Measurements from ENCODE around the gene SYNM.

SYNM gene

GRCh38 chr15:99121691-99122410 is 17.0 kb downstream of the SYNM start:
- DNase-seq (ENCODE audit: low read depth in 1 of 2, low spot score in 1 of 2): no peak

- no peak for DNase-seq (ENCODE audit: low read depth in 1 of 2, low spot score in 1 of 2)
Measured at GRCh38 chr15:99122831-99123712, 18.2 kb downstream of the SYNM start.

- DNase-seq (ENCODE audit: low read depth in 1 of 2, low spot score in 1 of 2): no peak
Measured at GRCh38 chr15:99123713-99124451, 19.0 kb downstream of the SYNM start.

- no peak for DNase-seq (ENCODE audit: low read depth in 1 of 2, low spot score in 1 of 2)
Measured at GRCh38 chr15:99124641-99125040, 19.8 kb downstream of the SYNM start.

GRCh38 chr15:99125061-99125891 is 20.4 kb downstream of the SYNM start:
- DNase-seq (ENCODE audit: low read depth in 1 of 2, low spot score in 1 of 2): no peak

GRCh38 chr15:99126131-99126588 is 21.3 kb downstream of the SYNM start:
- DNase-seq (ENCODE audit: low read depth in 1 of 2, low spot score in 1 of 2): no peak

GRCh38 chr15:99126930-99127329 is 22.1 kb downstream of the SYNM start:
- no peak for DNase-seq (ENCODE audit: low read depth in 1 of 2, low spot score in 1 of 2)

GRCh38 chr15:99127773-99128172 is 22.9 kb downstream of the SYNM start:
- no peak for DNase-seq (ENCODE audit: low read depth in 1 of 2, low spot score in 1 of 2)

GRCh38 chr15:99128411-99128810 is 23.5 kb downstream of the SYNM start:
- no peak for DNase-seq (ENCODE audit: low read depth in 1 of 2, low spot score in 1 of 2)

GRCh38 chr15:99129644-99130043 is 24.8 kb downstream of the SYNM start:
- DNase-seq (ENCODE audit: low read depth in 1 of 2, low spot score in 1 of 2): no peak

GRCh38 chr15:99130314-99130713 is 25.4 kb downstream of the SYNM start:
- no peak for DNase-seq (ENCODE audit: low read depth in 1 of 2, low spot score in 1 of 2)

- DNase-seq (ENCODE audit: low read depth in 1 of 2, low spot score in 1 of 2): no peak
Measured at GRCh38 chr15:99130765-99131440, 26.0 kb downstream of the SYNM start.

- no peak for DNase-seq (ENCODE audit: low read depth in 1 of 2, low spot score in 1 of 2)
Measured at GRCh38 chr15:99131441-99132023, 26.7 kb downstream of the SYNM start.

- no peak for DNase-seq (ENCODE audit: low read depth in 1 of 2, low spot score in 1 of 2)
Measured at GRCh38 chr15:99132122-99132521, 27.2 kb downstream of the SYNM start.

GRCh38 chr15:99132634-99133287 is 27.9 kb downstream of the SYNM start:
- no peak for DNase-seq (ENCODE audit: low read depth in 1 of 2, low spot score in 1 of 2)

- DNase-seq (ENCODE audit: low read depth in 1 of 2, low spot score in 1 of 2): no peak
Measured at GRCh38 chr15:99134317-99134821, 29.5 kb downstream of the SYNM start.

- DNase-seq (ENCODE audit: low read depth in 1 of 2, low spot score in 1 of 2): no peak
Measured at GRCh38 chr15:99135194-99135593, 30.3 kb downstream of the SYNM start.

- DNase-seq (ENCODE audit: low read depth in 1 of 2, low spot score in 1 of 2): no peak
Measured at GRCh38 chr15:99137111-99137546, 32.2 kb downstream of the SYNM start.

GRCh38 chr15:99137877-99138276 is 33.0 kb downstream of the SYNM start:
- DNase-seq (ENCODE audit: low read depth in 1 of 2, low spot score in 1 of 2): no peak
